ENCODE data around the gene CD6. TPM values are rescaled to one million over a fixed set of nuclear protein-coding genes. Genes with fewer than 3 reads are reported as not detected.

CD6 gene
- total RNA-seq, 1 donor from 2014 or later: 0.33 TPM

GRCh38 chr11:61054513-61054912 lies 83.0 kb downstream of the CD6 start:
- Mint-ChIP-seq H3K27me3 (ENCODE audit: unreplicated experiment) (peaks cover 8% of the 10 kb centered on the region), H3K9me3 (ENCODE audit: unreplicated experiment) (no peaks in the 10 kb centered on the region), H3K4me1 (ENCODE audit: unreplicated experiment) (peaks cover 10% of the 10 kb centered on the region), H3K4me3 (ENCODE audit: unreplicated experiment) (no peak overlapping the region), H3K36me3 (ENCODE audit: low read depth, unreplicated experiment) (no peaks in the 10 kb centered on the region), H3K27ac (ENCODE audit: unreplicated experiment) (no peak overlapping the region)
- no peak for TF ChIP-seq CTCF (IDR thresholded peaks at IDR 0.05; ENCODE audit: unreplicated experiment)
- DNase-seq (ENCODE audit: low spot score): no peak

DNA sequence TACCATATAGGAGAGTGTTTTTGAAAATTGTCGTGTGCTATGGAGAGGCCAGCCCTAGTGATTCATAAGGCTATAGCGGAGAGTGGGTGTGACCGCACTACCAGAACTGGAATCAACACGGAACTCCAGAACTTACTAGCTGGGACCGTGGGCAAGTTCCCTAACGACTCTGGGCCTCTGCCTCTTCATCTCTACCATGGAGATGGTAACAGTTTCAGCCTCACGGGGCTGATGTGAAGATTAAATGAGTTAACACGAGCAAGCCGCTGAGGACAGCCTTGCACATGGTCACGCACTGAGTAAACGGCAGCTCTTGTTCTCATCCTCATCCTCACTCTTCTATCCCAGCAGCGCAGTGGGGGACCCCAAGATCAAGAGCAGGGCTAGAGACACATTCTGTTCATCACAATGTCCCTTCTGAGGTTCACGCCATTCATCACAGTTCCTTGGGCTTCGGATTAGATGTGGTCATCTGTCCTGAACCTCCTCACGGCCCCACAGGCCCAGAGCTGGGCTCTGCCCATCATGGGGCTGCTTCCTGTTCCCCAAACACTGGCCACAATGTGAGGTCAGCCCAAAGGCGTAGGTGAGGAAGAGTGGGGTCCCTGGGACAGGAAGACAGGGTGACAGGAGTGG lies 83.6 kb downstream of the CD6 start:
- no peak for DNase-seq (ENCODE audit: low spot score)
- peaks cover 6% of the 10 kb centered on the region for H3K4me1 Mint-ChIP-seq (ENCODE audit: unreplicated experiment)
- peaks cover 7% of the 10 kb centered on the region for H3K27me3 Mint-ChIP-seq (ENCODE audit: unreplicated experiment)
- no peaks in the 10 kb centered on the region for H3K36me3 Mint-ChIP-seq (ENCODE audit: low read depth, unreplicated experiment)
- no peak for TF ChIP-seq CTCF (IDR thresholded peaks at IDR 0.05; ENCODE audit: unreplicated experiment)
- no peak overlapping the region for H3K4me3 Mint-ChIP-seq (ENCODE audit: unreplicated experiment)
- H3K27ac Mint-ChIP-seq (ENCODE audit: unreplicated experiment): no peak overlapping the region
- H3K9me3 Mint-ChIP-seq (ENCODE audit: unreplicated experiment): no peaks in the 10 kb centered on the region

GRCh38 chr11:61055776-61056175 lies 84.3 kb downstream of the CD6 start:
- TF ChIP-seq CTCF (IDR thresholded peaks at IDR 0.05; ENCODE audit: unreplicated experiment): no peak
- no peak for DNase-seq (ENCODE audit: low spot score)
- no peaks in the 10 kb centered on the region for H3K9me3 Mint-ChIP-seq (ENCODE audit: unreplicated experiment)
- H3K27me3 Mint-ChIP-seq (ENCODE audit: unreplicated experiment): peaks cover 6% of the 10 kb centered on the region
- H3K4me1 Mint-ChIP-seq (ENCODE audit: unreplicated experiment): peaks cover 4% of the 10 kb centered on the region
- H3K36me3 Mint-ChIP-seq (ENCODE audit: low read depth, unreplicated experiment): no peaks in the 10 kb centered on the region
- no peak overlapping the region for H3K27ac Mint-ChIP-seq (ENCODE audit: unreplicated experiment)
- no peak overlapping the region for H3K4me3 Mint-ChIP-seq (ENCODE audit: unreplicated experiment)

DNA sequence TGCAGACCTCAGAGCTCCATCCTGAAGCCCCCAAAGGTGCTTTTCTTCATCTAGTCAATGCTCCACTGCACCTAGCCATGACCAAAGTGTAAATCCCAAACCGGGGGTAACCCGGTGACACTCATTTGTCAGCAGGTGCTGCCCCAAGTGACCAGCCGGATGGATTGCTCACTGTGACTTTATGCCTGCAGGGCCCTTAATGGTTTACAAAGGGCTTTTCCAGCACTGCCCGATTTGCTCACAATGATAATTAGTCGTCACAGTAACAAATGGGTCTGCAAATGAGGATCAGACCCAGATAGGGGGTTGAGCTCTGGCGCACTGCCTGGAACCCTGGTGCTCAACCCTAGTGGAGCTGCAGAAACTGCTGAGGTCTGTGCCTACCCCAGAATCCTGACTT lies 85.1 kb downstream of the CD6 start:
- no peak for TF ChIP-seq CTCF (IDR thresholded peaks at IDR 0.05; ENCODE audit: unreplicated experiment)
- peaks cover 6% of the 10 kb centered on the region for H3K27me3 Mint-ChIP-seq (ENCODE audit: unreplicated experiment)
- no peak overlapping the region for H3K27ac Mint-ChIP-seq (ENCODE audit: unreplicated experiment)
- DNase-seq (ENCODE audit: low spot score): no peak
- H3K4me3 Mint-ChIP-seq (ENCODE audit: unreplicated experiment): no peak overlapping the region
- no peaks in the 10 kb centered on the region for H3K9me3 Mint-ChIP-seq (ENCODE audit: unreplicated experiment)
- no peaks in the 10 kb centered on the region for H3K36me3 Mint-ChIP-seq (ENCODE audit: low read depth, unreplicated experiment)
- peaks cover 4% of the 10 kb centered on the region for H3K4me1 Mint-ChIP-seq (ENCODE audit: unreplicated experiment)

DNA sequence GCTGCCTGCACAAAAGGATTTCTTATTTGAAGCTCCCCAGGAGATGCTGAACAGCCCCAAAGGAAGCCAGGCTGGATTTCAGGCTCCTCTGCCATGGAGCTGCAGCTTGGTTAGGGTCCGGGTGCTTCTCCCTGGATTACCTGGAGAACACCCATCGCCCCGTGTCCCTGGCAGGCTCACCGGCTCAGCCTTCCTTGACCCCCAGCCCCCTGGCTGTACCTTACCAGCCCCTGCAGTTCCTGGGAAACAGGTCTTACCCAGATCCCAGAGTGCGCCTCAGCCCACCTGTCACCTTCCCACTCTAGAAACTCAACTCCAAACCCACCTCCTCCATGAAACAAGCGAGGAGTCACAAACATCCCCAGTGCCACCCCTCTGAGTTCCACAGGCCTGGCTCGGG lies 85.5 kb downstream of the CD6 start:
- Mint-ChIP-seq H3K4me3 (ENCODE audit: unreplicated experiment) (no peak overlapping the region), H3K27ac (ENCODE audit: unreplicated experiment) (no peak overlapping the region), H3K27me3 (ENCODE audit: unreplicated experiment) (peaks cover 6% of the 10 kb centered on the region), H3K9me3 (ENCODE audit: unreplicated experiment) (no peaks in the 10 kb centered on the region), H3K4me1 (ENCODE audit: unreplicated experiment) (peaks cover 4% of the 10 kb centered on the region), H3K36me3 (ENCODE audit: low read depth, unreplicated experiment) (no peaks in the 10 kb centered on the region)
- DNase-seq (ENCODE audit: low spot score): no peak
- no peak for TF ChIP-seq CTCF (IDR thresholded peaks at IDR 0.05; ENCODE audit: unreplicated experiment)
